HG02973 (cell line): ENCODE measurements around the gene HMCN2.

Experiments used
- ATAC-seq: cut with Tn5 transposase; IDR thresholded peaks from one replicate; pipeline ENCODE4 v1.9.1; 2021; ENCODE audit warnings: moderate library complexity; ENCODE audit not compliant: unreplicated experiment

HMCN2 gene

DNA sequence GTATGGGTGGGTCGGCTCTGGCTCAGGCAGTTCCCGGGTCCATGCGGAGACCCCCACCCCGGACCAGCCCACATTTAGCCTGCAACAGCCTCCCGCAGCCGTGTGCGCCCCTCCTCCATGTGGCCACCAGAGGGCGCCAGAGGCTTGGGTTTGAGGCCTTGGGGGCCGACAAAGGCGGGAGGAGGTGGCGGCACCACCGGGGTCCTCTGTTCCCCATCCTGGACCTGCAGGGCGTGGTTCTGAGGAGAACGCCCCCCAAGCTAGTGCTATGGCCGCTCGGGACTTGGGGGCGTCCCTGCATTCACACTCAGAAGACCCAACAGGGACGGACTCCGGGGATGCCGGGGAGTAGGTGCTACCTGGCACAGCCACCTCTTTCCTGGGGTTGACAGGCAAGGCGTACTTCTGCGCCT is 195.7 kb downstream of the HMCN2 start:
- ATAC-seq = no peak

DNA sequence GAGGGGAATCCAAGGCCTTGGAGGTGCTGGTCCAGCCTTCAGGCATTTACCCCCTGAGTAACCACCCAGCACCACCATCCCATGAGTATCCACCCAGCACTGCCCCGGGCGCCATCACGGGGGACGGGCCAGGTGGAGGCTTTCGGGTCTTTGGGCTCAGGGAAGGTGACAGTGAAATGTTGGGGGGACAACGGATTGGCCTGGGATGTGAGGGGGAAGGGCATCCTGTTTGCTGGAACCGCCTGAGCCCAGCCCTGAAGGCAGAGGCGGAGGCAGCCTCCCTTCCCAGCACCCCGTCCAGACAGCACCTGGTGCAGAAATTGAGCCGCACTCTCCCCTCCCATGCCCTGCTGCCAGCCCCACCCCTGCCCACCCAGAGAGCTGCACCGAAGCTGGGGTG is 196.2 kb downstream of the HMCN2 start:
- ATAC-seq = no peak

DNA sequence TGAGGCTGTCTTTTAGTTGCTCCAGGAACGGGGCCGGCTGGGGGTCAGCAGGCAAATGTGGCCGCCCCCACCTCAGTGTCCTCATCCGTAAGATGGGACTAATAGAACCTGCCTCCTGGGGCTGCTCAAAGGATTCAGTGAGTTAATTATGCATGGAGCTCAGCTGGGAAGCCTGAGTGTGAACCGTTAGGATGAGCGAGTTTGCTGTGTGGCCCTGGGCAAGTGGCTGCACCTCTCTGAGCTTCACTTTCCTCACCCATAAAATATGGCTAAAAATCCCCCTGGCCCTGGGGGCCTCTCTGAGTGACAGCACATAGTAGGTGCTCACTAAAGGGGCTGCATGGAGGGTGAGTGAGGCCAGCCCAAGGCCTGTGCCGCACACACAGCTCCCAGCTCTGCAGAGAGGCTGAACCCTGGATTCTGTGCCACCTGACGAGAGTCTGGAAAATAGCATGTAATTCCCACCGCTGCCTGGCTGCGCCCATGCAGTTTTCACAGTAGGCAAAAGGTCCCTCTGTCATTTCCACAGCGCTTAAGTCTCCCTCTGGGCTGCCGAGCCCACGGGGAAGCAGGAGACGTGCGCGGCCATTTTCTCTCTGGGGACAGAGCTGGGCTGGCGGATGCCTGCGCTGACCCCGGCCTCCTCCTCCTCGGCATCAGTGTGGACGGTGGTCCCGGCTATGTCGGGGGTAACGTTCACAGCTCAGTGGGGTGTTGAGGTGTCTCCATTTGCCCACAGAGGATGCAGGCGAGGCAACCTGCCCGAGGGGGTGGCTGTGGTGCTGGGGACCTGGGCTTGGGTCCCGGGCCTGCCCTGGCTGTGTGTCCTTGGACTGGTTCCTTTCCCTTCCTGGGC is 197.4 kb downstream of the HMCN2 start:
- no peak for ATAC-seq

DNA sequence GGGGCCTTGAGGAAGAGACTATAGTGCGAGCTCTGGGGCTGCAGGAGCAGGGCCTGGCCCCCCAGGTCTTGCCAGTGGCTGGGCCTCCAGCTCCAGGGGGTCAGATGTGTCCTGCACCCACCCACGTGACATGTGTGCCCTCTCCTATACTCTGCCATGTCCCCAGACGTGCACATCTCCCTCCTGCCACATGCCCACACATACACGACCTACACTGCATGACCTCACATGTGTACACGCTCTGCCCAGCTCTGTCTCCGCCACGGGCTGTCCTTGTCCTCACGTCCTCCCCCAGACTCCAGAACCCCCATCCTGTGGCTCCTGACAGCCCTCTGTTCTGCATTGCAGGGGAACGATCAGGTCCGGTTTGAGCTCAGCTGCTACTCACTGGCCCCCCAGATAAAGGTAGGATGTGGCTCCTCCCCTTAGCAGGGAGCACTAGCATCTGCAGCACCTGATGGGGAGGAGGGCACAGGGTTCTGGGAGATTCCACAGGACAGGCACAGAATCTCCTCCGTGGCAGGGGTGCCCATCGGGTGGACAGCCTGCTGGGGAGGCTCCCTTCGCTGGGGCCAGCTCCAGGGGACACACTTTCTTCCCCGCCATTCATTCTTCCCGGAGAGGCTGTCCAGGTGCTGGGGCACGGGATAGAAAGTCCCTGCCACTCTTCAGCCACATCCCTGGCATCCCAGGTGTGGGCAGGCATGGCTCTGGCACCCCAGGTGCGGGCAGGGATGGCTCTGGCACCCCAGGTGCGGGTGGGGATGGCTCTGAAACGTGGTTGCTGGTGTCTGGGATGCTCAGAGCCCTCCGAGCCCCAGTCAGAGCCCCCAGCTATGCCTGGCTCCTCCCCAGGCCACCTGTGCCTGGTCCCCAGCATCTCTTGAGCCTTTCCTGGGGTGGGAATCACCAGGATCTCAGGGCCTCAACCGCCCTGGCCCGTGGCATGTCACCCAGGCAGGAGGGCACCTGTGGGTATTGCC is 198.5 kb downstream of the HMCN2 start:
- ATAC-seq = no peak

DNA sequence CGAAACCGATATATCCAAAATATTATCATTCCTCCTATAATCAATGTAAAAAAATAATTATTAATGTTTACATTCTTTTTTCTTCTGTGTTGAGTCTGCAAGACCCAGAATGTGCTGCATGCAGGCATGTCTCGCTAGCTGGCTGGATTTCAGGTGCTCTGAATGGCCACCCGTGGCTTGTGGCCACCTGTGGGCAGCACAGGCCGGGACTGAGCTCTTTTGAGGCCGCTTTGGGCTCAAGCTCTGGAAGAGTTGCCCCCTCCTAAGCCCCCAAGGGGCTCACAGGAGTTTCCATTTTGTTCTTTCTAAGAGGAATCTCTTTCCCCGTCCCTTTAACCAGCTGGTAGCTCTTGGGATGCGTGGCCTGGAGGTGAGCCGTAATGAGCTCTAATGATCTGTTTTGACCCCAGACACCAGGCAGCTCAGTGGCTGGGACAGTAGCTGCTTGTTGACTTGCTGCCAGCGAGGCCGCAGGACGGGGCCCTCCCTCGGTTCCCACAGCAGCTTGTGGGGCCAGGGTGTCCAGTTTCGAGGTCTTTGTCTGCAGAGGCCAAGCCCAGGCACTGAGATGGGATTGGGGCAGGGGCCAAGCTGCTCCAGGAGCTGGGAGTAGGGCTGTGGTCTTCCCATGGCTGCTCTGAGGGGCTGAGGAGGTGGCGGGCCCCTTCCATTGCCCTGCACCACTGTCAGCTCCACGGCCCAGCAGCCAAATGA is 200.0 kb downstream of the HMCN2 start:
- ATAC-seq = no peak

DNA sequence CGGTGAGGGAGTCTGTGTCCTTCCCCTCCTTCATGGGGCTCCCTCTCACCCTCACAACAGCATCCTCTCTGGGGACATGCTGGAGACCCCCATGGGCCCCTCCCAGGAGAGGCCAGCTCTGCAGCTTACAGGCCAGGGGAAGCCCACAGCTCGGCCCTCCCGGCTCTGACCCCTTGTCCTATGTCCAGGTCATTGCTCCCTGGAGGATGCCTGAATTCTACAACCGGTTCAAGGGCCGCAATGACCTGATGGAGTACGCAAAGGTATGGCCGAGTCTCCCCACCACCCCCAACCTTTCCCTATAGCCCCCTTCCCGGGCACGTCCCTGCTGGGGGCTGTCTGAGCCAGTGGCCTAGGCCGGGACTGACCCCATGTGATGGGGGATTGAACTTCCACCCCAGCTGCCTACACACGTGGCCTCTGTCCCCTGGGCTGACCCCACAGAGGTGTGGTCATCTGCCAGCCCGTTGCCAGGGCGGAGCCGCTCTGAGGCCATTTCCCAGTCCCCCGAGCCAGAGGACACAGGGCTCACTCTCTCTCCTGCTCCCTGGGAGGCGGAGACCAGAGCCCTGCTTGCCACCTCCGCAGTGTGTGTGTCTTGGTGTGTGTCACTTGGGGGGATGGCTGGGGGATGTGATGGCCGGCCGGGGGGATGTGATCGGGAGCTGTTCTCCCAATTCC is 201.1 kb downstream of the HMCN2 start:
- ATAC-seq = no peak

DNA sequence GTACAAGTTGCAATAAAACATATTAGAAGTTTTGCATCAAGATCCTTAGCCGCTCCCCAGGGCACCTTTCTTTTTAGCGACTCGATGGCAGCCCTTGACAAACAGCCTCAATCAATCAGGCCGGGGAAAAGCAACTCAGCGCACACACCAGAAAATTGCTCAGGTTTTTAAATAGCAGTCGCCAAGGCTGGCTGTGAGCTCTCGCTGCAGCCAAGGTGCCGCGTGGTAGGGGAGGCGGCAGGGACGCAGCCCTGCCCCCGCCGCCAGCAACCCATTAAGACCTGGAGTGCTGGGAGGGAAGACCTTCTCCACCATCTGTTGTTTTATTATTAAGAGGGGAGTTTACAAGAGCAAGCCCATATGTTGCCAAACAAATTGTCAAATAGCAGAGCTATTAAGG is 201.8 kb downstream of the HMCN2 start:
- no peak for ATAC-seq

DNA sequence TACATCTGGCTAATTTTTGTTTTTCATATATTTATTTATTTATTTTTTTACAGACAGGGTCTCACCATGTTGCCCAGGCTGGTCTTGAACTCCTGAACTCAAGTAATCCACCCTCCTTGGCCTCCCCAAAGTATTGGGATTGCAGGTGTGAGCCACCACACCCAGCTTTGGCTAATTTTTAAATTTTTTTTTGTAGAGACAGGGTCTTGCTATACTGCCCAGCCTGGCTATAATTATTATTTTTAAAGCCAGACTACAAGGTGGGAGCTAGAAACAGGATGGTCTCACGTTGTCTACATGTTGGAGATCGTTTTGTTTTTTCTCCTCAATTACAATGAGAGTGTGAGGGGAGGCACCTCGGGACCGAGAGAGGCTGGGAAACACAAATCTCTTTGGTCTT is 203.0 kb downstream of the HMCN2 start:
- ATAC-seq = no peak

DNA sequence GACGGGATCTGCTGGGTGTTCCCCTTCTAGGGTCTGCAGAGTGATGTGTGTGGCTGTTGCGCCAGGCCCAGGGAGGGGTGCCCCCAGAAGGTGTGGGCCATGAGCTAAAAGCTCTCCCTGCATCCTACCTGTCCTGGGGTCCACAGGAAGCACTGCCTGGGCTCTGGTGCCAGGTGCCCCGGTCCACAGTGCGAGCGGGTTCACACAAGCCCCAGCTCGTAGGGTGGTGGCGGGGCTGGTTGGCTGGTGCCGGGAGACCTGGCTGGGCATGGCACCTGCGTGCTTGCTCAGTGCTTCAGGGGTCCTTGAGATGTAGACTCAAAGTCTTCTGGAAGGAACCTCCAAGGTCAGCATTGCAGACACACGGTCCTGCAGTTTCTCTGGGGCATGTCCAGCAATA is 204.7 kb downstream of the HMCN2 start:
- ATAC-seq = no peak

DNA sequence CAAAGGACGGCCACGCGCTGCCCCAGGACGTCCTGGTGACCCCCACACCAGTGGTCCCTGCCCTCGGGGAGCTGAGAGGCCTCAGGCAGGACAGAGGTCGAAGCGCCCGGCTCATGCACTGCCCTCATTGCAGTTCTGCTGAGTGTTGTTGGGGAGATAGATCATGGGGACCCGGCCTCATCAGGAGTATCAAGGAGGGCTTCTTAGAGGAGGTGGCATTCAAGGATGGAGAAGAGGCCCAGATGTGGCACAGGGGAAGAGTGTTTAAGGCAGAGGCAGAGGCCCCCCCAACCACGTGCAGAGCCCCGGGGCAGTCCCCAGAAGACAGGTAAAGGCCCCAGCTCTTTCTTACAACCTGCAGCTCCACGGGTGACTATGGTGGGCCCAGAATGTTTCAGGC is 205.4 kb downstream of the HMCN2 start:
- ATAC-seq = no peak

DNA sequence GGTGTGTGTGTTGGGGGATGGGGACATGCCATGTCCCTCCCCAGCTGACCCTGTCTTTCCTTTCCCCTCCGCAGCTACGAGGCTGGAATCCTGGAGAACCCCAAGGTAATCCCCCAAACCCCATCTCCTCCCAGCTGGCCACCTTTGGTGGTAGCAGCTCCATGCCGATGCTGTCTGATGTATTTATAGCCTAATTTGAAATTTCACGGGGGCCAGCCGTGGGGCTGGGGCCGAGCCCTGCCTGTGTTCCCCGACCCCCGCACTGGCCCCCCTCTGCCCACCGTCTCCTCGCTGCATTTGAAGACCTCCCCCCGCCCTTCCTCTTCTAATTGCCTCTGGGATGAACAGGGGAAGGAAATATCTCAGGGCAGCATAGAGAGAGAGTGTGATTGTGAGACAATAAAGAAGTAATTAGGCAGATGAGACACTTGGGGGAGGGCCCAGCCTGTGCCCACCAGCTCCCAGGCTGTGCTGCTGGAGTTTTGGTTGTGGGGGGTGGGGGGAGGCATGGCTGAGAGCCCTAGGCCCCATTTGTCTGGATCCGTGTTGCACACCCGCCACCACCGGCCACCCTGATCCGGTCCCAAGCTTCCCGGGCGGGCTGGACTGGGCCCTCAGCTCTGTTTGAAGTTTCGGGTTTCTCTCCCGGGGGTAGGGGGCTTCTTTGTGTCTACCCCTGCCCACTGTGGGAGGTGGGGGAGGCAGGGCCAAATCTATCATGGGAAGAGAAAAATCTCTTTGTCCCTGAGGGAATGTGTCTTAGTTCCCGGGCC is 206.0 kb downstream of the HMCN2 start:
- ATAC-seq = no peak

DNA sequence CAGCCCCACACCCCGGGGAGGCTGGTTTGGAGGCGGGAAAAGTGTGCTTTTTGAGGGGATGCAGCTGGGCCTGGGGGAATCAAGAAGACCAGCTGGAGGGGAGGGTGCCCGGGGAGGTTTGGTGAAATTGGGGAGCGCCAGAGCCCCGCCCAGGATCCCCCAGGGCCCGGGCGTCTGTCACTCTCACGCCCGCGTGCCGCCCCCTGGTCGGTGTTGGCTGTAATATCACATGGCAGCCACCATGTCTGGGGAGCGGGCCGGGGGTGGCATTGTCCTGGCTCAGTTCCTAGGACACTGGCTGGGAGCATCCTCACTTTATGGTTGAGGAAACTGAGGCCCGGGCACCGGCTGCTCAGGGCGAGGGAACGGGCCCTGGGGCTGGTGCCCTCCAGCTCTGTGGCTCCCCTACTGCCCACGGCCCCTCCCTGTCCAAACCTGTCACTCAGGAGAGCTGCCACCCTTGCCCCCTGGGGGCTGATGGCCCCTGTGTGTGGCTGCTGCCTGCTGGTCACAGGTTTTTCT is 206.7 kb downstream of the HMCN2 start:
- ATAC-seq = no peak

DNA sequence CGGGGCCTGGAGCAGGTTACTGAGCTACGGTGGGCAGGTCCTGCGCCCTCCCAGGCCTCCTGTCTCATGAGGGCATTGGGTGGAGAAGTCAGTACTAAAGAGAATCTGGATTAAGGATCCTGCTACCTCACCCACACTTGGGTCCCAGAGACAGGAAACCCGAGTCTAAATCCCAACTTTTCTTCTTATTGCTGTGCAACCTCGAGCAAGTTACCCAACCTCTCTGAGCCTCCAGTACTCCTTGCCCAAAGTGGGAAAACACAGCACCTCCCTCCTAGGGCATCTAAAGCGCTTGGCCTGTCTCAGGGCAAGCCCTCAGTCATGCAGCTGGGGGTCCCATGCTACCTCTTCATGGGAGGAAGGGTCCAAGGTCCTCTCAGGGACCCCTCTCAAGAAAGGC is 207.4 kb downstream of the HMCN2 start:
- ATAC-seq = no peak

DNA sequence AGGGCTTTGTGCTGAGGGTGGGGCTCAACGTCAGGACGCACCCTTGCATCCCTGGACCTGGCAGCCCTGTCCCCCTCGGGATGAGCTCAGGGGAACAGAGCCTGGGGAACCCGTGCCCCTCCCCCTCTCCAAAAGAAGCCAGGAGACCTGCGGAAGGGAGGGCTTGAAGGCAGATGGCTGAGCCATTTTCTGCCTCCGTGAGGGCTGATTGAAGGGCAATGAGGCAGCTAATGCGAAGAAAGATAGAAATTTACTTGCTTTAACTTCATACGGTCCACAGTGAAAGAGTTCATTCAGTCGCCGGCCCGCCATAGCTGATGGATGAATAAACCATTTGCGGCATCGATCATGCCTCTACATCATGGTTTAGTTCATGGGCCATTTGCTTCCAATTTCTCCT is 208.0 kb downstream of the HMCN2 start:
- ATAC-seq = no peak

DNA sequence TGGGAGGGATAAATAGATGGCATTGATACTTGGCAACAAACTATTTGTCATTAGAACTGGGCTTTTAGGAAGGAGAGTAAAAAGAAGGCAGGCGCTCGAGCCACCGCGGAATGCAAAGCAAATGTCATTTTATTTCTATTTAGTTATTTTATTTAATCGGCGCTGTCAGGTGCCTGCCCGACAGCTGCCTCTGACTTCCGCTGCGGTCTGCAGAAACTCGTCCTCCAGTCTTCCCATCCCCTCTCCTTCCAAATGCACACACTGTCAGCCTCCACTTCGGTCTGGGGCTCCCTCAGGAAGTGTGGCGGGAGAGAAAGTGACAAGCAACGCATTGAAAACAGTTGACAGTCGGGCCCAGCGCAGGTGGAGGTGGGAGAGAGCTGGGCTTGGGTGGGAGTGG is 208.5 kb downstream of the HMCN2 start:
- no peak for ATAC-seq

DNA sequence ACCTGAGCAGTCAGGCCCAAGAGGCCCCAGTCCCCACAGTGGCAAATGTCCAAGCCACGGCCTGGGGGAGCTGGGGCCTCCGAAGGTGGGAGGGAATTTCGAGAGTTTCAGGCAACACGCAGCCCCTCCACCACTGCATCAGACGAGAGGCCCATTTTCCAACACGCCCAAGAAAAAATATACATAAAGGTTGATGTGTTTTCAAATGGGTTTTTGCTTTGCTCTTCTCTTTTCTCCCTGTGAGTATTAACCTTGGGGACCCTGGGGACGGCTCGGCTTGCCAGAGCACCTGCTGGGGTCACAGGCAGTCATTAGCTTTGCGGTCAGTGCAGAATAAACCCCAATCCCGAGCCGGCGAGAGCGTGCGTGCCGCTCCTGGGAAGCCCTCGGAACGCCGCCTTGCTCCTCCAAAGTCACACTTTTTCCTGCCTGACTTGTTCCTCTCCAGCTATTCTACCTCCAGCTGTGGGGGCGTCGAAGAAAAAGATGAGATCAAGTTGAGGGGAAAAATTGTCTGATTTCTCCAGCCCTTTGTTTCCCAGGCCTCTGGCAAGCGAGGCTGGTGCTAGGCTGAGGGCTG is 210.7 kb downstream of the HMCN2 start:
- no peak for ATAC-seq

DNA sequence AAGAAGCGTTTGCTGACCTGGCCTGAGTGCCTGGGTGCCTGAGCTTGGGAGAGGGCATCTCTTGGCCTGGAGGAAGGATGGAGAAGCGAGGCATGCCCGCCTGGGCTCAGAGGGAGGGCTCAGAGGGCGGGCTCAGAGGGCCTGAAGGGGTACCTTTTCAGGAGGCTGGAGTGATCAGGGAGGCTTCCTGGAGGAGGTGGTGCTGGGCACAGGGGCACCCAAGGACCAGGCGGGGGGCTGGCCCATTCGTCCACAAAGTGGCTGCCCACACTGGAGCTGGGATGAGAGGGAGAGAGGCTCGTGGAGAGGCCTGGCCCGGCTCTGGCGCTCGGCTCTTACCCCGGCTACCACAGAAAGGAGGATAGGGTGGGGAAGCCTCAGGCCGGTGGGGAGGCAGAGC is 212.0 kb downstream of the HMCN2 start:
- no peak for ATAC-seq

DNA sequence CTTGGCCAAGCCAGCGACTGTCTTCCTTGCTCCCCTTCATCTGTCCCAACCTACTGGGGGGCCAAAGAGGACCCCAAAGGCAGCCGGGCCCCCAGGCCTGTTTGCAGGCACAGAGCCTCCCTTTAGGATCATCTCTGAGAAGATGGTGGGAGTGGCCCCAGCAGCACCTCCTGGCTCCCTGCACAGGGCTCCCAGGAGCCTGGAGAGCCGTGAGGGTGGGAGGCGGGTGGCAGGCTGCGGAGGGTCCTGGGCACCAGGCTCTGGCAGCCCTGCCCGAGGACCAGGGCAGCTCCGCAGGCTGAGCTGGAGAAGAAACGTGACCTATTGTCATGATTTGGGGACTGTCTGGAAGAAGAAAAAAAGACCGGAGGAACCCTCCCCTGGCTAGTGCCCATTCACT is 212.6 kb downstream of the HMCN2 start:
- no peak for ATAC-seq
